Fibroblast of skin of scalp (primary cell): ENCODE measurements around the gene LDLRAD4.
A peak's percentile ranks its signal among the peaks of the same experiment; 100 is the strongest.
"Not testable (repeated sequence)": the region's sequence is repeated elsewhere in the genome, so short reads cannot be mapped to it uniquely, and the experiment has no call there.

Experiments
- DNase-seq: peaks from one replicate; pipeline ENCODE4 v3.0.0-alpha.2; 2013

Gene LDLRAD4

GRCh38 chr18:13646633-13647032 is 428.1 kb downstream of the LDLRAD4 start:
- no peak for DNase-seq

- DNase-seq = no peak
These were observed 429.2 kb downstream of the LDLRAD4 start for GRCh38 chr18:13647761-13648160.

GRCh38 chr18:13649397-13650390 is 431.1 kb downstream of the LDLRAD4 start:
- DNase-seq = no peak

GRCh38 chr18:13653746-13654433 is 435.3 kb downstream of the LDLRAD4 start:
- DNase-seq = no peak

GRCh38 chr18:13657974-13658373 is 439.4 kb downstream of the LDLRAD4 start:
- DNase-seq = no peak

- no peak for DNase-seq
These were observed 440.1 kb downstream of the LDLRAD4 start for GRCh38 chr18:13658436-13659204.

- no peak for DNase-seq
These were observed 441.9 kb downstream of the LDLRAD4 start for GRCh38 chr18:13660510-13660909.

GRCh38 chr18:13661051-13661778 is 442.7 kb downstream of the LDLRAD4 start:
- DNase-seq = no peak

- DNase-seq = no peak
These were observed 443.3 kb downstream of the LDLRAD4 start for GRCh38 chr18:13661779-13662256.

- peak; percentile 22 for DNase-seq
These were observed 454.1 kb downstream of the LDLRAD4 start for GRCh38 chr18:13672657-13673056.

GRCh38 chr18:13676471-13676870 is 457.9 kb downstream of the LDLRAD4 start:
- DNase-seq = no peak

GRCh38 chr18:13677350-13677749 is 458.8 kb downstream of the LDLRAD4 start:
- DNase-seq = not testable (repeated sequence)

GRCh38 chr18:13680612-13681011 is 462.1 kb downstream of the LDLRAD4 start:
- DNase-seq = no peak

- DNase-seq = no peak
These were observed 463.1 kb downstream of the LDLRAD4 start for GRCh38 chr18:13681701-13682100.

- DNase-seq = no peak
These were observed 466.0 kb downstream of the LDLRAD4 start for GRCh38 chr18:13684546-13684945.

- no peak for DNase-seq
These were observed 469.9 kb downstream of the LDLRAD4 start for GRCh38 chr18:13688191-13689136.

- DNase-seq = not testable (repeated sequence)
These were observed 471.5 kb downstream of the LDLRAD4 start for GRCh38 chr18:13690060-13690459.

GRCh38 chr18:13695337-13695736 is 476.8 kb downstream of the LDLRAD4 start:
- not testable (repeated sequence) for DNase-seq

- DNase-seq = no peak
These were observed 478.4 kb downstream of the LDLRAD4 start for GRCh38 chr18:13696961-13697360.

GRCh38 chr18:13700153-13700552 is 481.6 kb downstream of the LDLRAD4 start:
- DNase-seq = no peak
